ENCODE results near the gene MRPS26. TPM values are rescaled to one million over a fixed set of nuclear protein-coding genes. Genes with fewer than 3 reads are reported as not detected.

Gene MRPS26
- total RNA-seq, 1 experiment from 2014 or later: 95.0 TPM

DNA sequence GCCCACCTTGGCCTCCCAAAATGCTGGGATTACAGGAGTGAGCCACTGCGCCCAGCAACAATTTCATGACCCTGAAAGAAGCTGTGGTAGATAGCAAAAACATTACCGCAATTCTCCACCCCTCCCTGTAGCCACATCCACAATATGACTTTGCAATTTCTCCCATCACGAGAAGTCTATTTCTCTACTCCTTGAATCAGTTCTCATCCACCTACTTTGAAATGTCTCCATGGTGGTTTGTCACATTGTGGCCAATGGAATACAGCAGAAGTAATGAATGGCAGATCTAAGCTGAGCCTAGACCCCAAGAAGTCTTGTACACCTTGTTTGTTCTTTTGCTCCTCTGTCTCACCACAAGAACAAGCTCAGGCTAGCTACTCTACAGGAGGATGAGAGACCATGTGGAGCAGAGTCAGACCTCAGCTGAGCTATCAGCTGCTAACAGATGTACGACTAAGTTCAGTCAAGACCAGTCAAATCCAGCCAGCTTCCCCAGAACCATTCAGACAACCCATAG is 31.8 kb downstream of the MRPS26 start:
- TF ChIP-seq, protein P1, sequence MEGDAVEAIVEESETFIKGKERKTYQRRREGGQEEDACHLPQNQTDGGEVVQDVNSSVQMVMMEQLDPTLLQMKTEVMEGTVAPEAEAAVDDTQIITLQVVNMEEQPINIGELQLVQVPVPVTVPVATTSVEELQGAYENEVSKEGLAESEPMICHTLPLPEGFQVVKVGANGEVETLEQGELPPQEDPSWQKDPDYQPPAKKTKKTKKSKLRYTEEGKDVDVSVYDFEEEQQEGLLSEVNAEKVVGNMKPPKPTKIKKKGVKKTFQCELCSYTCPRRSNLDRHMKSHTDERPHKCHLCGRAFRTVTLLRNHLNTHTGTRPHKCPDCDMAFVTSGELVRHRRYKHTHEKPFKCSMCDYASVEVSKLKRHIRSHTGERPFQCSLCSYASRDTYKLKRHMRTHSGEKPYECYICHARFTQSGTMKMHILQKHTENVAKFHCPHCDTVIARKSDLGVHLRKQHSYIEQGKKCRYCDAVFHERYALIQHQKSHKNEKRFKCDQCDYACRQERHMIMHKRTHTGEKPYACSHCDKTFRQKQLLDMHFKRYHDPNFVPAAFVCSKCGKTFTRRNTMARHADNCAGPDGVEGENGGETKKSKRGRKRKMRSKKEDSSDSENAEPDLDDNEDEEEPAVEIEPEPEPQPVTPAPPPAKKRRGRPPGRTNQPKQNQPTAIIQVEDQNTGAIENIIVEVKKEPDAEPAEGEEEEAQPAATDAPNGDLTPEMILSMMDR (IDR thresholded peaks at IDR 0.05; ENCODE audit: insufficient read depth in 1 of 2, low read depth in 1 of 2, low read length in 1 of 2, severe bottlenecking in 1 of 2, unreplicated experiment in 1 of 2): no peak
- Histone ChIP-seq H3K4me3 (ENCODE audit: low read depth, low read length) (no peak overlapping the region), H3K36me3 (ENCODE audit: control insufficient read depth, insufficient read depth, low read length) (no peaks in the 10 kb centered on the region), H3K27me3 (replicated peaks; ENCODE audit: control insufficient read depth, insufficient read depth, low read length) (no peaks in the 10 kb centered on the region), H3K9me3 (no peaks in the 10 kb centered on the region), H3K4me1 (no peaks in the 10 kb centered on the region)
- ChIA-PET CTCF (interaction anchor here (0.5 to 0.8 kb wide), 5 partner anchors 9 to 239 kb away, joined by 3 to 7 read pairs (median 5); no protein-coding TSS in a partner anchor), POLR2A (no interaction called here)
- Mint-ChIP-seq H3K4me3 (ENCODE audit: unreplicated experiment) (no peak overlapping the region), H3K27ac (ENCODE audit: unreplicated experiment) (no peak overlapping the region), H3K36me3 (ENCODE audit: insufficient read depth, unreplicated experiment) (peaks cover 3% of the 10 kb centered on the region), H3K4me1 (ENCODE audit: low read depth, unreplicated experiment) (peaks cover 7% of the 10 kb centered on the region), H3K27me3 (ENCODE audit: insufficient read depth, unreplicated experiment) (peaks cover 5% of the 10 kb centered on the region), H3K9me3 (ENCODE audit: unreplicated experiment) (no peaks in the 10 kb centered on the region)
- BruUV-seq (replicated peaks): no TSS peak
- intact Hi-C loops (cut with micrococcal nuclease; ENCODE audit: unreplicated experiment): loop anchor here (5.0 kb wide), 2 partner anchors 40 to 240 kb away; no protein-coding TSS in a partner anchor
- no peak for DNase-seq

DNA sequence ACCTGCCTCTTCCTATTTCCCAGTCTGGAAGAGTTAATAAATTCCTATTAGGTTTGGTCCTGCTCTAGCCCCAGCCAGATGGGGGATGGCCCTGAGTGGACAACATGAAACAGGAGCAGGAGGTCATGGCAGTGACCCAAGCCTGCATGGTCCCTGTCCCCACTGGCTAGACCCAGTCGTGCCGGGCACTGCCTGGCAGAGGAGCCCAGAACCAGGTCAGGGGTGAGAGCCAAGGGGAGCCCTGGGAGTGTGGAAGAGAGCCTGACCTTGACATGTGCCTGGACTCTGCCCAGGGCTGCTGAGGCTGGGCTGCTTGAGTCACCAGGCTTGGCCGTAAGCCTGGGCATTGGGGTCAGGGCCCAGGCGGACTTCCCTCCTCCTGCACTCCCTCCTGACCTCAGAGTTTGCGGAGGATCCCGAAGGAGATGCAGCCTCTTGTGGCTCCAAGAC is 35.1 kb downstream of the MRPS26 start:
- peaks cover 5% of the 10 kb centered on the region for H3K27me3 Mint-ChIP-seq (ENCODE audit: insufficient read depth, unreplicated experiment)
- no peak for DNase-seq

DNA sequence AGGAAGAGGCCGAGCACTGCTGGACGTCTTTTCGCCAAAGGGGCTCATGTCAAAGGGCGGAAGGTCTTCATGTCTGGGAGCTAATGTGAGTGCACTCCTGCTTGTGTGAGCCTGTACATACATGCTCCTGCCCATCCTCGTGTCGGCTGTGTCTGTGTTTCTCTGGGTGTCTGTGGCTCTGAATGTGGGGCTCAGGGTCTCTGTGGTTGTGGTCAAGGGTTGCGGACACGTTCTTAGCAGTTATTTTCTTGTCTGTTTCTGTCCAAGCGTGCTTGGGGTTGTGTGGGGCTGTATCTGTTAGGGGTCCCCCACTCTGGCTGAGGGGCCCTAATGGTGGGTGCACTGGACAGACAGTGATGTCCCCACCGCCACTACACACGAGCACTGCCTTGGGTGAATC is 35.8 kb downstream of the MRPS26 start:
- no peak overlapping the region for H3K4me3 ChIP-seq (ENCODE audit: low read depth, low read length)
- H3K4me1 ChIP-seq: 0 out of 2 replicates have a peak, but pooled peaks cover 4% of the 10 kb centered on the region
- ChIA-PET POLR2A (no interaction called here), CTCF (no interaction called here)
- Mint-ChIP-seq H3K9me3 (ENCODE audit: unreplicated experiment) (no peaks in the 10 kb centered on the region), H3K27ac (ENCODE audit: unreplicated experiment) (no peak overlapping the region), H3K4me3 (ENCODE audit: unreplicated experiment) (peak overlapping the region; percentile 58), H3K4me1 (ENCODE audit: low read depth, unreplicated experiment) (no peaks in the 10 kb centered on the region), H3K27me3 (ENCODE audit: insufficient read depth, unreplicated experiment) (peaks cover 5% of the 10 kb centered on the region), H3K36me3 (ENCODE audit: insufficient read depth, unreplicated experiment) (no peaks in the 10 kb centered on the region)
- no TSS peak for BruUV-seq (replicated peaks)
- intact Hi-C loops (cut with micrococcal nuclease; ENCODE audit: unreplicated experiment): no loop called here
- no peaks in the 10 kb centered on the region; the same call in 1 of the 2 replicates for H3K27me3 ChIP-seq (replicated peaks; ENCODE audit: control insufficient read depth, insufficient read depth, low read length)
- TF ChIP-seq, protein P1 (IDR thresholded peaks at IDR 0.05; ENCODE audit: insufficient read depth in 1 of 2, low read depth in 1 of 2, low read length in 1 of 2, severe bottlenecking in 1 of 2, unreplicated experiment in 1 of 2): no peak
- no peak for DNase-seq
- no peaks in the 10 kb centered on the region for H3K9me3 ChIP-seq
- no peaks in the 10 kb centered on the region for H3K36me3 ChIP-seq (ENCODE audit: control insufficient read depth, insufficient read depth, low read length)

More for the DNA sequence above, 35.1 kb downstream of the MRPS26 start:
- Mint-ChIP-seq H3K4me1 (ENCODE audit: low read depth, unreplicated experiment) (no peaks in the 10 kb centered on the region), H3K4me3 (ENCODE audit: unreplicated experiment) (no peak overlapping the region), H3K27ac (ENCODE audit: unreplicated experiment) (no peak overlapping the region), H3K9me3 (ENCODE audit: unreplicated experiment) (no peaks in the 10 kb centered on the region), H3K36me3 (ENCODE audit: insufficient read depth, unreplicated experiment) (no peaks in the 10 kb centered on the region)
- Histone ChIP-seq H3K9me3 (no peaks in the 10 kb centered on the region), H3K4me1 (0 out of 2 replicates have a peak, but pooled peaks cover 4% of the 10 kb centered on the region), H3K36me3 (ENCODE audit: control insufficient read depth, insufficient read depth, low read length) (no peaks in the 10 kb centered on the region), H3K27me3 (replicated peaks; ENCODE audit: control insufficient read depth, insufficient read depth, low read length) (no peaks in the 10 kb centered on the region; the same call in 1 of the 2 replicates), H3K4me3 (ENCODE audit: low read depth, low read length) (no peak overlapping the region)
- POLR2A ChIA-PET: no interaction called here
- intact Hi-C loops (cut with micrococcal nuclease; ENCODE audit: unreplicated experiment): no loop called here
- CTCF ChIA-PET: no interaction called here
- TF ChIP-seq, protein P1 (IDR thresholded peaks at IDR 0.05; ENCODE audit: insufficient read depth in 1 of 2, low read depth in 1 of 2, low read length in 1 of 2, severe bottlenecking in 1 of 2, unreplicated experiment in 1 of 2): no peak
- BruUV-seq (replicated peaks): no TSS peak
